Loucy (cell line): ENCODE data around the gene KPNA6.

Source experiments
- H2AFZ ChIP-seq: fragments of 200-600 bp; sonication (generic); 2 replicates; pipeline ENCODE4 v1.6.0; 2016; ENCODE audit warnings: antibody characterized with exemption, mild to moderate bottlenecking, low read length, moderate library complexity
- H3F3A ChIP-seq: fragments of 200-600 bp; 2 replicates; pipeline ENCODE4 v1.6.0; 2016; ENCODE audit warnings: antibody characterized with exemption, low read depth, mild to moderate bottlenecking
- H3K27me3 ChIP-seq: fragments of 200-600 bp; sonication (generic); 2 replicates; pipeline ENCODE4 v1.6.1; 2014; ENCODE audit warnings: low read length, mild to moderate bottlenecking; ENCODE audit not compliant: insufficient read depth, poor library complexity, severe bottlenecking
- H3K36me3 ChIP-seq: fragments of 200-600 bp; sonication (generic); 2 replicates; pipeline ENCODE4 v1.6.1; 2016; ENCODE audit warnings: low read length; ENCODE audit not compliant: insufficient read depth
- H3K4me1 ChIP-seq: fragments of 200-600 bp; sonication (generic); 2 replicates; pipeline ENCODE4 v1.5.1; 2014; ENCODE audit warnings: low read length, mild to moderate bottlenecking; ENCODE audit not compliant: insufficient read depth, poor library complexity, severe bottlenecking
- H3K4me2 ChIP-seq: fragments of 200-600 bp; sonication (generic); 2 replicates; pipeline ENCODE4 v1.6.0; 2014; ENCODE audit warnings: antibody characterized with exemption, low read length, low read depth, mild to moderate bottlenecking; ENCODE audit not compliant: poor library complexity, severe bottlenecking
- H3K4me3 ChIP-seq: fragments of 200-600 bp; sonication (generic); 2 replicates; pipeline ENCODE4 v1.5.1; 2014; ENCODE audit warnings: low read length, mild to moderate bottlenecking, mixed read lengths; ENCODE audit not compliant: poor library complexity, severe bottlenecking
- H3K79me2 ChIP-seq: fragments of 200-600 bp; sonication (generic); 2 replicates; pipeline ENCODE4 v1.6.1; 2014; ENCODE audit warnings: low read length; ENCODE audit not compliant: insufficient read depth
- H3K9ac ChIP-seq: fragments of 200-600 bp; sonication (generic); 2 replicates; pipeline ENCODE4 v1.6.0; 2014; ENCODE audit warnings: mild to moderate bottlenecking, low read depth, low read length, moderate library complexity; ENCODE audit not compliant: poor library complexity, severe bottlenecking
- H3K9me2 ChIP-seq: fragments of 200-600 bp; sonication (generic); replicated peaks from 2 replicates; pipeline ENCODE4 v1.6.1; 2016; ENCODE audit warnings: low read depth, low read length, mixed read lengths
- H3K9me3 ChIP-seq: fragments of 200-600 bp; sonication (generic); 2 replicates; pipeline ENCODE4 v1.6.1; 2014; ENCODE audit warnings: mild to moderate bottlenecking, antibody characterized with exemption, low read length, low read depth; ENCODE audit not compliant: insufficient read depth
- H4K20me1 ChIP-seq: fragments of 200-600 bp; sonication (generic); 2 replicates; pipeline ENCODE4 v1.6.0; 2014; ENCODE audit warnings: antibody characterized with exemption, low read length, mild to moderate bottlenecking; ENCODE audit not compliant: insufficient read depth, poor library complexity, severe bottlenecking
- EZH2phosphoT487 ChIP-seq: fragments of 200-600 bp; IDR thresholded peaks from 2 replicates; pipeline ENCODE4 v1.6.1; 2018; ENCODE audit warnings: antibody characterized with exemption, mild to moderate bottlenecking, moderate library complexity, borderline replicate concordance
- TF ChIP-seq, protein P1 (sequence below): fragments of 200-600 bp; sonication (generic); conservative IDR thresholded peaks from 2 replicates; pipeline ENCODE4 v1.5.1; 2014; ENCODE audit warnings: mild to moderate bottlenecking, antibody characterized with exemption, low read length

KPNA6 gene

GRCh38 chr1:32107742-32108661 is at the start of gene KPNA6:
Gene KPNA6, plus strand, starts transcription at chr1:32108056. Its CDS starts 75 bp downstream, at chr1:32108131.
- Histone ChIP-seq H3K4me1 (peaks cover 24% of the 10 kb centered on the region), H3F3A (no peaks in the 10 kb centered on the region), H3K27me3 (no peaks in the 10 kb centered on the region), H3K4me3 (peak within 1 kb of the TSS; percentile 92), H3K9me3 (no peaks in the 10 kb centered on the region), H3K9ac (peak within 1 kb of the TSS; percentile 85), H2AFZ (peak within 1 kb of the TSS; percentile 77), H3K9me2 (no peaks in the 10 kb centered on the region), H4K20me1 (peaks cover 47% of the 10 kb centered on the region), H3K36me3 (peaks cover under 1% of the 10 kb centered on the region; the same call in 1 of the 2 replicates), H3K79me2 (peaks cover 51% of the 10 kb centered on the region), H3K4me2 (peak within 1 kb of the TSS; percentile 90)
- TF ChIP-seq, protein P1, sequence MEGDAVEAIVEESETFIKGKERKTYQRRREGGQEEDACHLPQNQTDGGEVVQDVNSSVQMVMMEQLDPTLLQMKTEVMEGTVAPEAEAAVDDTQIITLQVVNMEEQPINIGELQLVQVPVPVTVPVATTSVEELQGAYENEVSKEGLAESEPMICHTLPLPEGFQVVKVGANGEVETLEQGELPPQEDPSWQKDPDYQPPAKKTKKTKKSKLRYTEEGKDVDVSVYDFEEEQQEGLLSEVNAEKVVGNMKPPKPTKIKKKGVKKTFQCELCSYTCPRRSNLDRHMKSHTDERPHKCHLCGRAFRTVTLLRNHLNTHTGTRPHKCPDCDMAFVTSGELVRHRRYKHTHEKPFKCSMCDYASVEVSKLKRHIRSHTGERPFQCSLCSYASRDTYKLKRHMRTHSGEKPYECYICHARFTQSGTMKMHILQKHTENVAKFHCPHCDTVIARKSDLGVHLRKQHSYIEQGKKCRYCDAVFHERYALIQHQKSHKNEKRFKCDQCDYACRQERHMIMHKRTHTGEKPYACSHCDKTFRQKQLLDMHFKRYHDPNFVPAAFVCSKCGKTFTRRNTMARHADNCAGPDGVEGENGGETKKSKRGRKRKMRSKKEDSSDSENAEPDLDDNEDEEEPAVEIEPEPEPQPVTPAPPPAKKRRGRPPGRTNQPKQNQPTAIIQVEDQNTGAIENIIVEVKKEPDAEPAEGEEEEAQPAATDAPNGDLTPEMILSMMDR, result no peak
- TF ChIP-seq EZH2phosphoT487, result no peak

DNA sequence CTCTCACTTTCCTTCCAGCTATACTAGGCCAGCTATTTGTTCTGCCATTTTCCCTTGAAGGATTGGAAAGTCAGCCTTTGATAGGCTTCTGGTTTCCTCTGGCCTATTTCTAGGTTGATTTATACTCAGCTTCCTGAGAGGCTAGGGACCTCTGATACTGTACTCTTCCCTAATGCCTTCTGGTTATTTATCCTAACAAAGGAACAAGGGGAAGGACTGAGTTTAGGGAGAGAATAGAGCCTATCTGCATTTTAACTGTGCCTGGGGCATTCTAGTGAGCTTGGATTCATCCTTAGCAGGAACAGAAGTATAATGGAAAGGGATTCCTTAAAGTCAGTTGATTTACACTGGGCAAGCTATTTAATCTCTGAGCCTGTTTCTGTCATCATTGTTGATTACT is 46.9 kb upstream of the KPNA6 start:
- no peak overlapping the region for H3K9ac ChIP-seq
- TF ChIP-seq, protein P1, result no peak
- TF ChIP-seq EZH2phosphoT487, result no peak
- no peak overlapping the region for H3K4me3 ChIP-seq
- no peaks in the 10 kb centered on the region for H3K9me3 ChIP-seq
- H4K20me1 ChIP-seq, result peaks cover 14% of the 10 kb centered on the region
- H3K27me3 ChIP-seq, result no peaks in the 10 kb centered on the region
- 0 out of 2 replicates have a peak, but pooled peaks cover 4% of the 10 kb centered on the region for H3K79me2 ChIP-seq
- H3F3A ChIP-seq, result peaks cover 16% of the 10 kb centered on the region
- H3K4me1 ChIP-seq, result peaks cover 16% of the 10 kb centered on the region
- H3K36me3 ChIP-seq, result peaks cover 61% of the 10 kb centered on the region; the same call in 1 of the 2 replicates
- H3K9me2 ChIP-seq, result no peaks in the 10 kb centered on the region
- H3K4me2 ChIP-seq, result no peak overlapping the region
- no peak overlapping the region for H2AFZ ChIP-seq

- Histone ChIP-seq H3K4me2 (peak overlapping the region; percentile 61), H3K9ac (peak overlapping the region; percentile 51), H3K4me3 (peak overlapping the region; percentile 40), H3K27me3 (no peaks in the 10 kb centered on the region), H4K20me1 (peaks cover 8% of the 10 kb centered on the region), H2AFZ (no peak overlapping the region), H3K9me2 (no peaks in the 10 kb centered on the region), H3K9me3 (no peaks in the 10 kb centered on the region), H3F3A (peaks cover 21% of the 10 kb centered on the region), H3K79me2 (no peaks in the 10 kb centered on the region), H3K4me1 (peaks cover 26% of the 10 kb centered on the region), H3K36me3 (peaks cover 47% of the 10 kb centered on the region; the same call in 1 of the 2 replicates)
- TF ChIP-seq, protein P1, result no peak
- TF ChIP-seq EZH2phosphoT487, result no peak
These were observed 45.0 kb upstream of the KPNA6 start for GRCh38 chr1:32062867-32063230.
